WTC11 (cell line): ENCODE results near the gene SCO2. TPM values are rescaled to one million over a fixed set of nuclear protein-coding genes. Genes with fewer than 3 reads are reported as not detected.

Source experiments
- ATF1 ChIP-seq: sonication (generic); formaldehyde crosslinking; IDR thresholded peaks from 2 replicates; pipeline ENCODE4 v1.8.1; 2023; ENCODE audit warnings: mild to moderate bottlenecking, moderate library complexity, missing genetic modification reagents
- E2F5 ChIP-seq: sonication (generic); formaldehyde crosslinking; IDR thresholded peaks from 2 replicates; pipeline ENCODE4 v1.8.1; 2022; ENCODE audit warnings: mild to moderate bottlenecking, moderate library complexity, missing genetic modification reagents
- FOXP1 ChIP-seq: sonication (generic); formaldehyde crosslinking; IDR thresholded peaks from 2 replicates; pipeline ENCODE4 v1.8.0; 2022; ENCODE audit warnings: missing genetic modification reagents, mild to moderate bottlenecking, moderate library complexity, borderline replicate concordance
- GTF2I ChIP-seq: fragments of 250-450 bp; sonication (Bioruptor Pico); conservative IDR thresholded peaks from 2 replicates; pipeline ENCODE4 v1.4.0; 2021; ENCODE audit warnings: mild to moderate bottlenecking
- HMGA2 ChIP-seq: fragments of 250-450 bp; sonication (Bioruptor Pico); IDR thresholded peaks from 2 replicates; pipeline ENCODE4 v1.4.0; 2021; ENCODE audit warnings: mild to moderate bottlenecking, moderate library complexity
- IRF2 ChIP-seq: sonication (generic); formaldehyde crosslinking; IDR thresholded peaks from 2 replicates; pipeline ENCODE4 v1.8.0; 2022; ENCODE audit warnings: low read depth, missing genetic modification reagents, borderline replicate concordance
- JUN ChIP-seq: sonication (generic); formaldehyde crosslinking; IDR thresholded peaks from 2 replicates; pipeline ENCODE4 v1.8.0; 2023; ENCODE audit warnings: mild to moderate bottlenecking, missing genetic modification reagents
- KAT7 ChIP-seq: sonication (generic); formaldehyde crosslinking; IDR thresholded peaks from 2 replicates; pipeline ENCODE4 v1.8.1; 2023; ENCODE audit warnings: missing genetic modification reagents, mild to moderate bottlenecking, borderline replicate concordance
- MXD4 ChIP-seq: fragments of 250-450 bp; sonication (Bioruptor Pico); IDR thresholded peaks from 2 replicates; pipeline ENCODE4 v1.8.0; 2021; ENCODE audit warnings: mild to moderate bottlenecking, moderate library complexity, borderline replicate concordance
- MYBL2 ChIP-seq: sonication (generic); formaldehyde crosslinking; IDR thresholded peaks from 2 replicates; pipeline ENCODE4 v1.8.1; 2023; ENCODE audit warnings: mild to moderate bottlenecking, moderate library complexity, missing genetic modification reagents
- NR1H2 ChIP-seq: sonication (generic); formaldehyde crosslinking; IDR thresholded peaks from 2 replicates; pipeline ENCODE4 v1.9.0; 2021; ENCODE audit warnings: mild to moderate bottlenecking, moderate library complexity, missing genetic modification reagents
- NR3C1 ChIP-seq: sonication (generic); formaldehyde crosslinking; conservative IDR thresholded peaks from 2 replicates; pipeline ENCODE4 v1.8.1; 2023; ENCODE audit warnings: low read depth, mild to moderate bottlenecking, missing genetic modification reagents
- PRRX2 ChIP-seq: fragments of 250-450 bp; sonication (Bioruptor Pico); IDR thresholded peaks from 2 replicates; pipeline ENCODE4 v1.8.0; 2021; ENCODE audit warnings: mild to moderate bottlenecking
- RORB ChIP-seq: fragments of 250-450 bp; sonication (Bioruptor Pico); IDR thresholded peaks from 2 replicates; pipeline ENCODE4 v1.9.0; 2021; ENCODE audit warnings: mild to moderate bottlenecking
- SMAD3 ChIP-seq: sonication (generic); formaldehyde crosslinking; IDR thresholded peaks from 2 replicates; pipeline ENCODE4 v1.8.0; 2022; ENCODE audit warnings: missing genetic modification reagents, mild to moderate bottlenecking, borderline replicate concordance
- TEAD1 ChIP-seq: sonication (generic); formaldehyde crosslinking; IDR thresholded peaks from 2 replicates; pipeline ENCODE4 v1.8.0; 2022; ENCODE audit warnings: mild to moderate bottlenecking, missing genetic modification reagents
- ZMAT4 ChIP-seq: fragments of 250-450 bp; sonication (Bioruptor Pico); IDR thresholded peaks from 2 replicates; pipeline ENCODE4 v1.9.0; 2021; ENCODE audit warnings: mild to moderate bottlenecking
- ZNF232 ChIP-seq: sonication (generic); formaldehyde crosslinking; IDR thresholded peaks from 2 replicates; pipeline ENCODE4 v1.8.0; 2022; ENCODE audit warnings: mild to moderate bottlenecking, missing genetic modification reagents
- ZNF281 ChIP-seq: sonication (generic); formaldehyde crosslinking; IDR thresholded peaks from 2 replicates; pipeline ENCODE4 v1.8.0; 2023; ENCODE audit warnings: mild to moderate bottlenecking, missing genetic modification reagents
- total RNA-seq: library from RNA; stranded (reverse); gene quantifications from 3 replicates; pipeline ENCODE4 v1.2.3, GENCODE V29; 2021
- TF ChIP-seq, protein P1 (sequence below): sonication (generic); formaldehyde crosslinking; IDR thresholded peaks from 2 replicates; pipeline ENCODE4 v1.8.0; 2022; ENCODE audit warnings: mild to moderate bottlenecking, missing genetic modification reagents
- TF ChIP-seq, protein P2 (sequence below): sonication (generic); formaldehyde crosslinking; IDR thresholded peaks from 2 replicates; pipeline ENCODE4 v1.8.1; 2023; ENCODE audit warnings: mild to moderate bottlenecking, missing genetic modification reagents
- TF ChIP-seq, protein P3 (sequence below): sonication (generic); formaldehyde crosslinking; IDR thresholded peaks from 2 replicates; pipeline ENCODE4 v1.8.1; 2023; ENCODE audit warnings: mild to moderate bottlenecking, moderate library complexity, missing genetic modification reagents
- TF ChIP-seq, protein P4 (sequence below): sonication (generic); formaldehyde crosslinking; IDR thresholded peaks from 2 replicates; pipeline ENCODE4 v1.8.0; 2022; ENCODE audit warnings: mild to moderate bottlenecking, missing genetic modification reagents
- TF ChIP-seq, protein P5 (sequence below): sonication (generic); formaldehyde crosslinking; conservative IDR thresholded peaks from 2 replicates; pipeline ENCODE4 v1.8.1; 2023; ENCODE audit warnings: mild to moderate bottlenecking, low read depth, missing genetic modification reagents, moderate library complexity
- TF ChIP-seq, protein P6 (sequence below): sonication (generic); formaldehyde crosslinking; IDR thresholded peaks from 2 replicates; pipeline ENCODE4 v1.8.1; 2023; ENCODE audit warnings: mild to moderate bottlenecking, missing genetic modification reagents, moderate library complexity

The SCO2 gene
- total RNA-seq, 1 experiment from 2014 or later: not detected

DNA sequence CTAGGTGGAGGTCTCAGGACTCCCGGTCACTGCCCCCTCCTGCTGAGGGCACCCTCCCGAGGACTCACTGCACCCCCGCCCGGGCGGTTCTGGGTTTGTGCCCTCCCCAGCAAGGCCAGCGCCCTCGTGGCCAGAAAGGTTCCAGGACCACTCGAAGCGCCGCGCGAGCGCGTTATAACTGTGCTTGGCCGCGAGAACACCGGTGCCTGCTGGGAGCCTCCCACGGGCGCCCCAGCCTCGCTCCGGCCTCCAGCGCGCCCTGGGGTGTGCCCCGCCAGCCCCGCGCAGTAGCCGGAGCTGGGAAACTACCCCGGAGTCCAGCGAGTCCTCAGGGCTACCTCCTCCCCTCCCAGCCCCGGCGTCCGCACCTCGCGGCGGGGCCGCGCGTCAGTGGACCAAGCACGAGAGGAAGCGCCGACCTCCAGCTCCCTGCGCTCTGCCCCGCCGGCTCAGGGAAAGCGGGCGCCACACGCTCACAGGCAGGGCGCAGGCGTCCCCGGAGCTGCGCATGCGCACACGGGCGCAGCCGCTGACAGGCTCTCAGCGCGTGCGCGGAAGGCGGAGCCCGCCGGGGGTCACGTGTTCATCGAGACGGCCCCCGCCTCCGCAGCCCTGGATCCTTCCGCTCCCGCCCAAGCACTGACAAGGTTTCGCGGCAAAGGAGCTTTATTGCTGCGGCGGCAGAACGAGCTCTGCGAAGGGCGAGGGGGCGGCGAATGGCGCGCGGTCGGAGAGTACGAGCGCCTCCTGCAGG, at the start of gene SCO2 (continued):
- TF ChIP-seq ATF1 (CRISPR knock-in tag): no peak
- no peak for TF ChIP-seq HMGA2 (CRISPR knock-in tag)
- TF ChIP-seq ZMAT4 (CRISPR knock-in tag): no peak
- 0 out of 2 replicates have a peak, but pooled peaks have one; percentile 52 for TF ChIP-seq NR1H2 (CRISPR knock-in tag)
- peak; percentile 60; the same call in 1 of the 2 replicates for TF ChIP-seq FOXP1
- TF ChIP-seq, protein P1, sequence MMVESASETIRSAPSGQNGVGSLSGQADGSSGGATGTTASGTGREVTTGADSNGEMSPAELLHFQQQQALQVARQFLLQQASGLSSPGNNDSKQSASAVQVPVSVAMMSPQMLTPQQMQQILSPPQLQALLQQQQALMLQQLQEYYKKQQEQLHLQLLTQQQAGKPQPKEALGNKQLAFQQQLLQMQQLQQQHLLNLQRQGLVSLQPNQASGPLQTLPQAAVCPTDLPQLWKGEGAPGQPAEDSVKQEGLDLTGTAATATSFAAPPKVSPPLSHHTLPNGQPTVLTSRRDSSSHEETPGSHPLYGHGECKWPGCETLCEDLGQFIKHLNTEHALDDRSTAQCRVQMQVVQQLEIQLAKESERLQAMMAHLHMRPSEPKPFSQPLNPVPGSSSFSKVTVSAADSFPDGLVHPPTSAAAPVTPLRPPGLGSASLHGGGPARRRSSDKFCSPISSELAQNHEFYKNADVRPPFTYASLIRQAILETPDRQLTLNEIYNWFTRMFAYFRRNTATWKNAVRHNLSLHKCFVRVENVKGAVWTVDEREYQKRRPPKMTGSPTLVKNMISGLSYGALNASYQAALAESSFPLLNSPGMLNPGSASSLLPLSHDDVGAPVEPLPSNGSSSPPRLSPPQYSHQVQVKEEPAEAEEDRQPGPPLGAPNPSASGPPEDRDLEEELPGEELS (CRISPR knock-in tag): no peak; the same call in 1 of the 2 replicates
- TF ChIP-seq, protein P2, sequence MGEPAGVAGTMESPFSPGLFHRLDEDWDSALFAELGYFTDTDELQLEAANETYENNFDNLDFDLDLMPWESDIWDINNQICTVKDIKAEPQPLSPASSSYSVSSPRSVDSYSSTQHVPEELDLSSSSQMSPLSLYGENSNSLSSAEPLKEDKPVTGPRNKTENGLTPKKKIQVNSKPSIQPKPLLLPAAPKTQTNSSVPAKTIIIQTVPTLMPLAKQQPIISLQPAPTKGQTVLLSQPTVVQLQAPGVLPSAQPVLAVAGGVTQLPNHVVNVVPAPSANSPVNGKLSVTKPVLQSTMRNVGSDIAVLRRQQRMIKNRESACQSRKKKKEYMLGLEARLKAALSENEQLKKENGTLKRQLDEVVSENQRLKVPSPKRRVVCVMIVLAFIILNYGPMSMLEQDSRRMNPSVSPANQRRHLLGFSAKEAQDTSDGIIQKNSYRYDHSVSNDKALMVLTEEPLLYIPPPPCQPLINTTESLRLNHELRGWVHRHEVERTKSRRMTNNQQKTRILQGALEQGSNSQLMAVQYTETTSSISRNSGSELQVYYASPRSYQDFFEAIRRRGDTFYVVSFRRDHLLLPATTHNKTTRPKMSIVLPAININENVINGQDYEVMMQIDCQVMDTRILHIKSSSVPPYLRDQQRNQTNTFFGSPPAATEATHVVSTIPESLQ (CRISPR knock-in tag): peak; percentile 50; the same call in 1 of the 2 replicates
- peak; percentile 68; the same call in 1 of the 2 replicates for TF ChIP-seq TEAD1 (CRISPR knock-in tag)
- TF ChIP-seq ZNF232 (CRISPR knock-in tag): no peak
- TF ChIP-seq MXD4: no peak
- TF ChIP-seq, protein P3, sequence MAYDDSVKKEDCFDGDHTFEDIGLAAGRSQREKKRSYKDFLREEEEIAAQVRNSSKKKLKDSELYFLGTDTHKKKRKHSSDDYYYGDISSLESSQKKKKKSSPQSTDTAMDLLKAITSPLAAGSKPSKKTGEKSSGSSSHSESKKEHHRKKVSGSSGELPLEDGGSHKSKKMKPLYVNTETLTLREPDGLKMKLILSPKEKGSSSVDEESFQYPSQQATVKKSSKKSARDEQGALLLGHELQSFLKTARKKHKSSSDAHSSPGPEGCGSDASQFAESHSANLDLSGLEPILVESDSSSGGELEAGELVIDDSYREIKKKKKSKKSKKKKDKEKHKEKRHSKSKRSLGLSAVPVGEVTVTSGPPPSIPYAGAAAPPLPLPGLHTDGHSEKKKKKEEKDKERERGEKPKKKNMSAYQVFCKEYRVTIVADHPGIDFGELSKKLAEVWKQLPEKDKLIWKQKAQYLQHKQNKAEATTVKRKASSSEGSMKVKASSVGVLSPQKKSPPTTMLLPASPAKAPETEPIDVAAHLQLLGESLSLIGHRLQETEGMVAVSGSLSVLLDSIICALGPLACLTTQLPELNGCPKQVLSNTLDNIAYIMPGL (CRISPR knock-in tag): peak; percentile 84; the same call in 1 of the 2 replicates
- TF ChIP-seq, protein P4, sequence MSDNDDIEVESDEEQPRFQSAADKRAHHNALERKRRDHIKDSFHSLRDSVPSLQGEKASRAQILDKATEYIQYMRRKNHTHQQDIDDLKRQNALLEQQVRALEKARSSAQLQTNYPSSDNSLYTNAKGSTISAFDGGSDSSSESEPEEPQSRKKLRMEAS (CRISPR knock-in tag): peak; percentile 92
- TF ChIP-seq PRRX2 (CRISPR knock-in tag): no peak
- peak; percentile 25; the same call in 1 of the 2 replicates for TF ChIP-seq JUN (CRISPR knock-in tag)
- no peak for TF ChIP-seq MYBL2
- TF ChIP-seq, protein P5, sequence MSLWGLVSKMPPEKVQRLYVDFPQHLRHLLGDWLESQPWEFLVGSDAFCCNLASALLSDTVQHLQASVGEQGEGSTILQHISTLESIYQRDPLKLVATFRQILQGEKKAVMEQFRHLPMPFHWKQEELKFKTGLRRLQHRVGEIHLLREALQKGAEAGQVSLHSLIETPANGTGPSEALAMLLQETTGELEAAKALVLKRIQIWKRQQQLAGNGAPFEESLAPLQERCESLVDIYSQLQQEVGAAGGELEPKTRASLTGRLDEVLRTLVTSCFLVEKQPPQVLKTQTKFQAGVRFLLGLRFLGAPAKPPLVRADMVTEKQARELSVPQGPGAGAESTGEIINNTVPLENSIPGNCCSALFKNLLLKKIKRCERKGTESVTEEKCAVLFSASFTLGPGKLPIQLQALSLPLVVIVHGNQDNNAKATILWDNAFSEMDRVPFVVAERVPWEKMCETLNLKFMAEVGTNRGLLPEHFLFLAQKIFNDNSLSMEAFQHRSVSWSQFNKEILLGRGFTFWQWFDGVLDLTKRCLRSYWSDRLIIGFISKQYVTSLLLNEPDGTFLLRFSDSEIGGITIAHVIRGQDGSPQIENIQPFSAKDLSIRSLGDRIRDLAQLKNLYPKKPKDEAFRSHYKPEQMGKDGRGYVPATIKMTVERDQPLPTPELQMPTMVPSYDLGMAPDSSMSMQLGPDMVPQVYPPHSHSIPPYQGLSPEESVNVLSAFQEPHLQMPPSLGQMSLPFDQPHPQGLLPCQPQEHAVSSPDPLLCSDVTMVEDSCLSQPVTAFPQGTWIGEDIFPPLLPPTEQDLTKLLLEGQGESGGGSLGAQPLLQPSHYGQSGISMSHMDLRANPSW (CRISPR knock-in tag): peak; percentile 74; the same call in 1 of the 2 replicates
- peak; percentile 39; the same call in 1 of the 2 replicates for TF ChIP-seq ZNF281 (CRISPR knock-in tag)
- TF ChIP-seq RORB (CRISPR knock-in tag): no peak
- TF ChIP-seq GTF2I: no peak
- no peak for TF ChIP-seq NR3C1
- TF ChIP-seq SMAD3 (CRISPR knock-in tag): peak; percentile 15; the same call in 1 of the 2 replicates
- TF ChIP-seq, protein P6, sequence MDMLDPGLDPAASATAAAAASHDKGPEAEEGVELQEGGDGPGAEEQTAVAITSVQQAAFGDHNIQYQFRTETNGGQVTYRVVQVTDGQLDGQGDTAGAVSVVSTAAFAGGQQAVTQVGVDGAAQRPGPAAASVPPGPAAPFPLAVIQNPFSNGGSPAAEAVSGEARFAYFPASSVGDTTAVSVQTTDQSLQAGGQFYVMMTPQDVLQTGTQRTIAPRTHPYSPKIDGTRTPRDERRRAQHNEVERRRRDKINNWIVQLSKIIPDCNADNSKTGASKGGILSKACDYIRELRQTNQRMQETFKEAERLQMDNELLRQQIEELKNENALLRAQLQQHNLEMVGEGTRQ: peak; percentile 98
- peak; percentile 94 for TF ChIP-seq E2F5 (CRISPR knock-in tag)
- no peak for TF ChIP-seq IRF2
- no peak for TF ChIP-seq KAT7 (CRISPR knock-in tag)
